Hepatic stellate cell (primary cell): ENCODE data around the gene PSMB10.

Experiments used
- DNase-seq: peaks from one replicate; pipeline ENCODE4 v3.0.0; 2011; ENCODE audit warnings: low spot score

The PSMB10 gene

DNA sequence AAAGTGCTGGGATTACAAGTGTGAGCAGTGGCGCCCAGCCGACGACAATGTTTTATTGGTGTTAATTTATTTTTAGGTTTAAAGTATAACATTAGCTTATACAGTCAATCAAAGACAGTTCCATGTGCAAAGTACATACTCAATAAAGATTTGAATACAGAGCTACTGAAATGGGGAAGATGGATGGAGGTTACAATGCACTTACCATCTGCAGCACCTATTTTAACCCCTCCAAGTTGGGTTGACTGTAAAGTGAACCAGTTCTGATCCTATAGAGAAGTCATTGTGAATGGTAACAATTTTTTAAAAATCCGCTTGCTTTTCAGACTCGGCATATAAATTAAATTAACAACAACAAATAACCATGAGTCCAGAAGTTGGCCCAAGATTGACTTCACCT is 44.3 kb downstream of the PSMB10 start:
- no peak for DNase-seq

DNA sequence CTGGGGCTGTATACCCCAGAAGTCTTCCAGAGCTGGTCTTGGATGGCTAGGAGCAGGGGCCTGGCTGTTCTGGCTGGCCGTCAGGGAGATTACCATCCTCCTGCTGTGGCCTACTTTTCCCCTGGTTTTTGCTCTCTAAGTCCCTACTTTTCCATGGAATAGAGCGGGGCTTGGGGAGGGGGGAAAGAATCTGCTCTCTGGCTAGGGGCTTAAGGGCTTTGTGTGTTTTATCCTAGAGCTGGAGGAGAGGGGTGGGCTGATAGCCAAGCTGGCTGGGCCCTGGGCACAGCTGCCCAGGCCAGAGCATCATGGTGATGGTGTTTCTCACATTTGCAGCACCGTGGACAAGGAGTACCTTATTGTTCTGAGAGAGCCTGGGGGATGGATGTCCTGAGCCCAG is 48.3 kb downstream of the PSMB10 start:
- DNase-seq: no peak

GRCh38 chr16:67886387-67886786 is 50.3 kb downstream of the PSMB10 start:
- DNase-seq: no peak

- DNase-seq: no peak
Measured at GRCh38 chr16:67885976-67886375, 50.7 kb downstream of the PSMB10 start.

GRCh38 chr16:67885545-67885944 is 51.1 kb downstream of the PSMB10 start:
- no peak for DNase-seq

- DNase-seq: peak; percentile 95
Measured at GRCh38 chr16:67884684-67885083, 52.0 kb downstream of the PSMB10 start, which contains the start of gene NRN1L. NRN1L (plus strand) TSS chr16:67884885; CDS start chr16:67884904, 19 bp downstream.
